Activated CD4-positive, CD25-positive, alpha-beta regulatory T cell treated with anti-CD3 and anti-CD28 coated beads, Interleukin-2, amount 50 U/mL, for 16 hours (primary cell): Measurements from ENCODE around the gene EXOC4.
"Not testable (repeated sequence)": the region's sequence is repeated elsewhere in the genome, so short reads cannot be mapped to it uniquely, and the experiment has no call there.

ENCODE experiments used
- DNase-seq: peaks from one replicate; pipeline ENCODE4 v3.0.0-alpha.2; 2020; ENCODE audit warnings: low read depth, low spot score

Gene EXOC4

DNA sequence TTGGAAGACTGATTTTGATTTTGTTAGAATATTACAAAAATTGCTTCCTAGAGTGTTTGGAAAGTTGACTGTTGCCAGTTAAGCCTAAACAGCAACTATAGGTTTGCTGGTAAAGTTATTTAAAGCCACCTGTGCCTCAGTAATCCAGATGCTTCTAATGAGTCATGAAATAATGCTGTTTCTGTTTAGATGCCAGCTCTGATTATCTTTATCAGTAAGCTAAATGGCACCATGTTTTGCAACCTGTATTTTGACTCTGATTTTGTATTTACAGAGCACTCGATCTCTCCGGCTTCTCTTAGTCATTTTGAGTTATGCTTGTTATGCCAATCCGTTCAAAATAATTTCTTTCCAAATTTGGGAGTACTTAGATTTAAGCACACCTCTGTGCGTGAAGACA, 366.1 kb downstream of the EXOC4 start:
- no peak for DNase-seq

DNA sequence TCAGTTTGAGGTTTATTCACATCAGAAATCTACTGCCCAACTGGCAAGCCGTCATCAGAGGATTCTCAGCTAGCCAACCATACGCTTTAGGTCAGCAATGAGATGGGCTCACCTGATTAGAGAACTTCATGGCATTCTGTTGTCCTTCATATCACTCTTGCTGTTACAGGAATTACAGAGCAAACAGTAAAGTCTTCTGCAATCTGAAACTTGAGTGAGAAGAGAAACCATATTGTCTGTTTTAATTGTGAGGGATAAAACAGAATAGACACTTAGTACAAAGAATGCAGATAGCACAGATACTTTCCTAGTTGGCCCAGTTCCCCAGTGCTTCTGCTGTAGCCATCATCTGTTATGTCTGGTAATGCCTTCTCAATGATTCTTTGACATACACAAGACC, 366.6 kb downstream of the EXOC4 start:
- no peak for DNase-seq

DNA sequence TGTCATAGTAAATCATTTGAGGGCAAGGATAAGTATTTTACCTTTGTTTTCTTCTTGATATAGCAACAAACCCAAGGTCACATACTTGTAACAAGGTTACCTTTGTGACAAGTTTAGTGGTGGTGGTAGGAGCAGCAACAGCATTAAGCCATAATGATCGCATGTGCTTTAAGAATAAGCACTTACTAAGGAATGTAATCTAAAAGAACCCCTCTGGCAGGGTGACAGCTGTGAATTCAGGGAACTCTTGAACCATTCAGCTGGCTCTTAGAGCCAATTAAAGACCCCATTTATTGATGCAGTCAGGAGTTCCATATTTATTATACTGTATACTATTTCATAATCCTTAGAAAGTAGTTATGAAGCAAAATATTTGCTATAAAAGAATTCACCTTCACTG, 370.8 kb downstream of the EXOC4 start:
- no peak for DNase-seq

DNA sequence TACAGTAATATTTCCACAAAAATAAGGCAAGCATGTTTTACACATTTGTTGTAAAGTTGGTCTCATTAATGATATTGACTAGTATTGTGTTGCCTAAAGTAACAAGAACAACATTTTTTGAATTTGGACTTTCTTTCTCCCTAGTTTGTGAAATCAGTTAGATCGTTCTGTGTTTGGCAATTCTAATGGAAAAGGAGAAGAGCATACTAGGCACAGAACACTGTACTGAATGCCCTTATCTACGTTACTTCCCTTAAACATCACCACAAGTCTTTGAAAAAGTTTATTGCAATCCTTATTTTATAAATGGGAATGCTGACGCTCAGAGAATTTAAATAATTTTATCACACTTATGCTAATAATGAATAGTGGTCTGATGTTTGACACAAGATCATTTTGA, 372.2 kb downstream of the EXOC4 start:
- DNase-seq, result no peak

DNA sequence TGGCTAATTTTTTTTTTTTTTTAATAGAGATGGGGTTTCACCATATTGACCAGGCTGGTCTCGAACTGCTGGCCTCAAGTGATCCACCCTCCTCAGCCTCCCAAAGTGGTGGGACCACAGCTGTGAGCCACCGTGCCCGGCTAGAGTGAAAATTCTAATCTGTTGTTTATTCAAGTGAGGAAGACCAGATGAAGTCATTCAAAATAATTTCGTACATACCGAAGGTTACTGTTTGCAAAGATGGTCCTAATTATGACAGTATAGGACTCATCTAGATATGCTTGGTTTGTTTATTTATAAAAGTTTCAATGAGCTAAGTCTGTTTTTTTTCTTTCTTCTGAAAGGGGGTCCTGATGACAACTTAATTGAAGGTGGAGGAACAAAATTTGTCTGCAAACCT, 376.8 kb downstream of the EXOC4 start:
- DNase-seq, result no peak

DNA sequence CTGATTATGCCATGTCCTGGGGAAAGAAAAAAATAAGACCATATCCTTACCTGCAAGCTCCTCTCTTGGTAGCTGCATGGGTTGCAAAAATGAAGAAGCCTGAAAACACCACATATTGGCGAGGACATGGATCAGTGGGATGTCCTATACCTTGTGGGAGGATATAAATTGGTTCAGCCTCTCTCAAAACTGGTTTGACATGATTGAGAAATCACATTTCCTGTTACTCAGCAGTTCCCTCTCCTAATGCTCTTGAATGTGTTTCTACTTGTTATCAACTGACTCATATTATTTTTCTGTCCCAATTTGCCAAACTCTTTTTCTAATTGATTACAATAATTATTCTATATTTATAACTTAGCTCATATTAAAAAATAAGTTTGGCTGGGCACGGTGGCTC, 380.2 kb downstream of the EXOC4 start:
- no peak for DNase-seq

DNA sequence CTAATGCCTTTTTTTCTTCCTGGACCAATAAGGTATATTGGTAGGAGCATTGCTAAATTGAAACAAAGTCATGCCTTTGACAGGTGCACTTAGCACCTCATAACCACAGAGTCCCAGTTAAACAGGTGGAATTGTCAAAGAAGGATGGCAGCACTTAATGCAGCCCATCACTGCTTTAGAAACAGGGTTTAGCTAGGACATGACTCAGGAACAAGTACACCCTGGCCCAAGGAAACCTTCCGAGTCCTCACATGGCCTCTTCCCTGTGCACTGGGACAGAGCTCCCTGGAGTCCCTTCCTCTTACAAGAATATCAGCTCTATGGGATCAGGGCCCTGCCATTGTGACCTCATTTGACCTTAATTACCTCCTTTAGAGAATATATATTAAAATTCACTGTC, 382.7 kb downstream of the EXOC4 start:
- no peak for DNase-seq

DNA sequence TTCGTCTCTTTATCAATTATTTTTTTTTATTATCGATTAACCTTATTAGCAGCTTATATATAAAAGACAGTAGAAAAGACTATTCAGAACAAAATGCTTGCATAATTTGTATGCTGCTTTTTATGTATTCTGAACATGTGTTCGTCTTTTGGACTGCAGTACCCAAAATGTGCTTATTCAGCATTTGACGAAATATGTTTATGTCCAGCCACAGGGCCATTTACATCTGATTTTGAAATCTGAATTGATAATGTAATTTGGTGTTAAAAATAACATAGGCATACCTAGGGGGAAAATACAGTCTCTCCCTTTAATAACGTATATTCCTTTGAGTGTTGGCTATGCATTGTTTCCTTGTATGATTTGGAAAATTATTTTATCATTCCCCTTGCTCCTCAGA, 386.0 kb downstream of the EXOC4 start:
- no peak for DNase-seq

DNA sequence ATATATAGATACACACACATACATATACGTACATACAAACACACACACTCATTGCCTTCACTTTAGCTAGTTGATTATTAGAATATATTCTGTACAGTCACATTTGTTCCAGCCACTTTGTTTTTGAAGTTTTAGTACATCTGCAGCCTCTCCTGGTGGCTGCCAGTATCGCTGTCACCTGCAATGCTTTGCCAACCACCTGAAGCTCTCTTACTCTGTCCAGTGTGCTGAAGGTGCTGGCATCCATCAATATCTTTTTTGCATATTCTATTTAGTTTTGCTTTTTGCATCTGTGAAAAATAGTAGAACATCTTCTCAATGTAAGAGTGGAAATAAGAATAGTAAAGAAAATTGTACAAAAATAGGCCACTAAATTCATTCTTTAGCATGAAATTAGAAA, 388.6 kb downstream of the EXOC4 start:
- DNase-seq, result no peak

DNA sequence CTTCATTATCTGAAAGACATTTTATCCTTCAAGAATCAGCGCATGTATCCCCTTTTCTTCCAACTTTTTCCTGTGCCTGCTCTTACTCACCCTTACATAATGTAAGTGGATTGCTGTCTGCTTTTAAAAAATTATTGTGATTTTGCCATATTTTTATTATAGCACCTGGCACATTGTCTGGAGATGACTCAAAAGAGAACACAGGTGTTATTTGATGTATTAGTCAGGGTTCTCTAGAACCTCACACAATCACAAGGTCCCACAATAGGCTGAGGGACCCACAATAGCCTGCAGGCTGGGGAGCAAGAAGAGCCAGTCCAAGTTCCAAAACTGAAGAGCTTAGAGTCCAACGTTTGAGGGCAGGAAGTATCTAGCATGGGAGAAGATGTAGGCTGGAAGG, 390.0 kb downstream of the EXOC4 start:
- no peak for DNase-seq

DNA sequence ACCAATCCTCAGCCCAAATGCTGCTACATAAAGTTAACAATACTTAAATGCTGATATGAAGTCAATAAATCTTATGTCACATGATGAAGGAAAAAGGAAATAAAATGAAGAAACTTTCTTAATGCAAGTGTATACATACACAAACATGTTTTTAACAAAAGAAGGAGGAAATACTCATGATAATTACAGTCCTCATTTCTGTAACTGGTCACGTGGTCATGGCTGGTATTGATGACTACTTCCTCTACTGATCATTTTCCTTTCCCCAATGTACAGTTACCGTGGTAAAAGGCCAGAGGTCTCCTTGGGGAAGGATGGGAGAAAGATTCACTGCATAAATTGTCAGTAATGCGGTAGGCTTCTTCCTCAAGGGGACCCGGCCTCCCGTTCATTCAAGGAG, 390.8 kb downstream of the EXOC4 start:
- DNase-seq, result not testable (repeated sequence)

DNA sequence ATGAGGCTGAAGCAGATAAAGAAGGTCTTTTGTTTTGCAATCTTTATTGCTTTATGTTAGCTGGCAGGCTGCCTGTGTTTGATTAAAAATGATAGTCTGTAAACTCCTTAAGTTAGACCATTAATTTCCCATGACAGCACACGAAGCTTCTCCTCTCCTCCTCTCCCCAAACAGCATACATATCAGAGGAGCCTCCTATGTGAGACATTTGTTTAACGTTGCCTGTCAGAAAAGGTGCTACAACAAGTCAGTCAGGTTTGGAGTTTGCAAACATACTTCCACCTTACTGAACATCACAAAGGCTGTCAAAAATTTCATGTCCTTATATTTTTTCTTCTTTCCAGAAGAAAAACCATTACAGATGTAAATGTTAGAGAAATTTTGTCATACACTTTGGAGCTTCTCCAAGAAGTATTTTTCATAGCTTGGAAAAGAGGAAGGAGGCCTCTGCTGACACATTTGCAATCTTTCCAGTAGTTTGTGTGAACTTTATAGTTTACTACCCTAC, 393.1 kb downstream of the EXOC4 start:
- DNase-seq, result no peak

DNA sequence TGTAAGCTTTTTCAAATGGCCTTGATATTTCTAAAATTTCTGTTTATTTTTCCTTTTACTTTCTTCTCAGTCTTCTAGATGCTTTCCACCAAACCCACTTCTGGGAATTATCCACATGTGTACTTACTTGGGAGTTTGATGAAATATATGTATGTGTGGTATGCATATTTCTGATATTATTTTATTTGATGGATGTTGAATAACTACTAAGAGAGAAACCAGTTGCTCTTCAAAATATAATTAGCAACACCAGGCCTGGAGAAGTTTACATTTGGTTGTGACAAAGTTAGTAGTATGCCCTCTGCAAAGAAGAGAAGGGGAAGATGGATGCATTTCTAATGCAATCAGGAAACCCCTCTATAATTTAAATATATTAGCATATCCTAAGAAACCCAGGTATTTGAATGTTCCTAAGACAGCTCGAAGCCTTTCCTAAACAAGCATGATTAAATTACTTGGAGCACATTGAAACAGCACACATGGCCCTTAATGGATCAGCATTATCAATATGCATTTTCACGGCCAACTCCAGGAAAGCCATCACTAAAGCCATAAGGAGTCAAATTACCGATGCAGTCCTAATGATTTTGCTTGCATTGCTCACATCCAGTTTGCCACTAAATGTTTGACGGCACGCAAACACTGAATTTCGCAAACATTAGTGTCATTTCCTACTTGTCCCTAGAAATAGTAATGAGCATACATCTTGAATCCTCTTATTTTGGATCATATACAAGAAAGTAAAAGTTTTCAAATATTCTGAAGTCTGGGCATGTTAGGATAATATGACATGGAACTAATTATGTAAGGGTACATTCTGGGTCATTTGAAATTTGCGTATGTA, 393.8 kb downstream of the EXOC4 start:
- DNase-seq, result no peak

DNA sequence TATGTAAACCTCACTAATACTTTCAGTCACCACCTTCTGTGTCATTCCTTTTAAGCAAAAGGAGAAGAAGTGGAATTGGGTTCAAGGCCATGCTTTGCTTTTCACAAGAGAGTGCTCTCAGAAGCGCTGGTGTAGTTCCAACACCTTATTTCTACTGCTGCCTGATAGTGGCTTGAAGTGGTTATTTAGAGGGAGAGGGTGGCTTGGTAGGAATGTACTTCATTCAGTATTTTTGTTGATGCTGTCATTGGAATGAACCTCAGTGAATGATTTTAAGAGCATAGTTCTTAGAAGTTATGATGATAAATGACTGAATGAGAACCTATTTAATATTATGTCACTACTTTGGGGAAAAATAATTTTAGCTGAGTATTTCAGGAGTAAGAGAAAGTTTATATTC, 396.7 kb downstream of the EXOC4 start:
- no peak for DNase-seq

DNA sequence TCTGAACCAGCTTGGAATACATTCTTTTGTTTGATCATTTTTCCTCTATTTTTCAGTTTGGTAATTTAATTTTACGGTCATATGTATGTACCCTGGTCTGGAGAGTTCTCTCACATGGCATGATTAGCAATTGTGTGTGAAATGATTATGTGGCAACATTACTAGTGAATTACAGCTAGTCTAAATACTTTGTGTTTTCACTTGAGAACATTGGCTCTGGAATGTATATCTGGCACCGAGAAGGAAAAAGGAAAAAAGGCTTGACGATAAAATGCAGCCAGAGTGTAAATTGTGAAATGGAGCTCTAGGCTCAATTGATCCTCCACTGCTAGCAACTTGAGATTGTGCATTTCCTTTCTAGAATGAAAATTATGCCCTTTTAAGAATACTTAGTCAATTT, 397.2 kb downstream of the EXOC4 start:
- DNase-seq, result no peak

DNA sequence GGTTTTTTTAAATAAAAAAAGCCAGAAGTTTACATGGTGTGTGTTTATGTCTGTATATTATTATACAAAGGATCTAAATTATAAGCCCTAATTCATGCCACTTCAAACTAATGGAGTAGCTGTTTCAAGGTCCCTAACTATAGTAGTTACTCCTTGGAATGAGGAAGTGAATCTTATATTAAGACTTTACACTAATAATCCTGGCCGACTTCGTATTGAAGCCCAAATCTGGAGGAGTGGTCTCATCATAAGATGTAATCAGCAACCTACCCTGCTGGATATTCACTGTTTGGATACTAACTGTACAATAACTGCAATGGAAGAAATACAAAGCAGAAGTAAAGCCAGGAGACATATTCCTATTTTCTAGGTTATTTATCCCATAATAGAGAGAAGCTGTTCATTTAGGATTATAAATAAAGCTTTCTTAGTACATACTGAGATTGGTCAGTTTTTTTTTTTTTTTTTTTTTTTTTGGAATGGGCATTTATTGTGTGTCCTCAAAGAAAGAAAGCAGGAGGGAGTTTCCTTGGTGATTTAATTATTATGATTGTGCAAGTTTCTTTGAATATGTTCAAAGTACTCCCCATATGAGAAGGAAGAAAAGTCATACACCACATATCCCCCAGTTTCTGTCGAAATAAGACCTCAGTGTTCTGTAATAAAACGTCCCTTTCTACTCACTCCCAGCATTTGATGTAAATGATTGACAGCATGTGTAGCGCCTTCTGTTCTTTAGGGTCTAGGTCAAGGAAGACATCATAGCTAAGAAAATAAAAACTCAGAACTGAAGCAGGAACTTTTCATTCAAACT, 397.8 kb downstream of the EXOC4 start:
- no peak for DNase-seq

DNA sequence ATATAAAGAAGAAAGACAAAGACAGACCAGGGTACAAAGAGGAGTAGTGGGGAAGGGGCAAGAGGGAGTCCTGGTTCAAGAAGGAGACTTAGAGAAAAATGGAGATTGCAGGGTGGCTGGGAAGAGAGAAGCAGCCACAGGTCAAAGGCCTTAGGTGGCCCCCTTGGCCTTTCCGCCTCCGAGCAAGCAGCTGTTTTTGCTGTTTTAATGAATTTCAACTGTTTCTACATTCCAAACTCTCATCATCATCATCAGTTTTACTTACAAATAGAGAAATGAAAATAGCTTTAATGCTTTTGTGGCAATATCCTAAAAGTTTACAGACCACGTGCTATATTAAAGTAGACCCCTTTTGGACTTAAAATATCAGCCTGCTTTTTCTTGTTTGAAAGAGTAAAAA, 399.7 kb downstream of the EXOC4 start:
- DNase-seq, result no peak

DNA sequence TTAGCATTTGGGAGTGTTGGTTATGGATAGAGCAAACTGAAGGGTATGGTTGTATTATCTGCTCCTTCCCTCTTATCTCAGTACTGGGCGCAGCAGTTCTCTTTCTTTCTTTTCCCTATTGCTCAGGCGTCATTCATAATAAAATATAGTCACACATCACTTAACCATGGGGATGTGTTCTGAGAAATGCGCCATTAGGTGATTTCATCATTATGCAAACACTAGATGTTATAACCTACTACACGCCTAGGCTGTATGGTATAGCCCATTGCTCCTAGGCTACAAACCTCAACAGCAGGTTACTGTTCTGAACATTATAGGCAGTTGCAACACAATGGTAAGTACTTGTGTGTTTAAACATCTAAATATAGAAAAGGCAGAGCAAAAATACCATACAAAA, 401.7 kb downstream of the EXOC4 start:
- no peak for DNase-seq

DNA sequence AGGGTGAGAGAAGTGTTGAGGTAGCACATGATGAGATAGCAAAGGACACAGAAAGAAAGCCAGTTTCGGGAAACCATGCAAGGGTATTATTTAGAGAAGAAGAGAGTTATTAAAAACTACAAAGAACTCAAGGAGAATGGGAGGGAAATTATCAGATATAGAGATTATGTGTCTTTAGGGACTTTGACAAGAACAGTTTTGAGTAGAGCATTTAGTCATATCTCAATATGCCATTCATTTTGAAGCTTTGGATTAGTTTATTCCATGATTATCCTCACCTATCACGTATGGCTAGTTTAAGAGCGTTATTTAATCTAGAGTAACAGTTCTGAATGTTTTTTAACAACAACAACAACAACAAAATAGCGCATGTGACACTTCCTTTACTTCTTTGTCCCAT, 409.4 kb downstream of the EXOC4 start:
- DNase-seq, result no peak

DNA sequence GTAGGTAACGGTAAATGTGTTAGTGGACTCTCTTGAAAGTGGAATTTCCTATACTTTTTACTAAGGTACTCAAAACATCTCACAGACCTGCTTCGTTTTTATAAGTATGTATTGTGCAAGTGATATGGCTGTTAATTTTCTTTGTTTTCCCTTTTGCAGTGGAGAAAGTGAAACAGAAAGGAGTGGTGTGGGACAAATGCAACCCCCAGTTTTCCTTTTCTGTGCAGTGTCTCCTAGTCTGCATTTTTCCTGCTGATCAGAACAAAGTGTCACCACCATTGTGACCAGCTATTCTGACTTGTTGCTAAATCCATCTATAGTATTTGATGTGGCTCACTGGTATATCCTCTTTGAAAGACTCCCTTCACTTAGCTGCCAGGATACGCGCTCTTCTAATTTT, 410.0 kb downstream of the EXOC4 start:
- DNase-seq, result no peak

DNA sequence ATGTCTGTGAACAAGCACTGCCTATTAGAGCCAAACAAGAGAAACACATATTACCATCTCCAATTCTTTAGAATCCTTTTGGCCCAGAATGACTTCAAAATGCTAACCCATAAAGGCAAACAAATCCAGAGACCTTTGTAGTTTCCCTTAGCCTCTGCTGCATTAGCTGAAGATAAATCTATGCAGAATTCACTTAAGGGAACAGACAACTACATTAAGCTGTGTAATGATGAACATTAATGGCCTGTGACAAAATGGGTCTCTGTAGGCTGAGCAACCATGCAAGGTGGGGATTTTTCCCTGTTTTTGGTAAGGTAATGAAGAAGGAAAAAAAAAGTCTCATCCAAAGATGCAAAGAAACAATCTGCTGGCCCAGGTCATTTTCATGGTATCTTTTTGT, 411.6 kb downstream of the EXOC4 start:
- DNase-seq, result no peak

DNA sequence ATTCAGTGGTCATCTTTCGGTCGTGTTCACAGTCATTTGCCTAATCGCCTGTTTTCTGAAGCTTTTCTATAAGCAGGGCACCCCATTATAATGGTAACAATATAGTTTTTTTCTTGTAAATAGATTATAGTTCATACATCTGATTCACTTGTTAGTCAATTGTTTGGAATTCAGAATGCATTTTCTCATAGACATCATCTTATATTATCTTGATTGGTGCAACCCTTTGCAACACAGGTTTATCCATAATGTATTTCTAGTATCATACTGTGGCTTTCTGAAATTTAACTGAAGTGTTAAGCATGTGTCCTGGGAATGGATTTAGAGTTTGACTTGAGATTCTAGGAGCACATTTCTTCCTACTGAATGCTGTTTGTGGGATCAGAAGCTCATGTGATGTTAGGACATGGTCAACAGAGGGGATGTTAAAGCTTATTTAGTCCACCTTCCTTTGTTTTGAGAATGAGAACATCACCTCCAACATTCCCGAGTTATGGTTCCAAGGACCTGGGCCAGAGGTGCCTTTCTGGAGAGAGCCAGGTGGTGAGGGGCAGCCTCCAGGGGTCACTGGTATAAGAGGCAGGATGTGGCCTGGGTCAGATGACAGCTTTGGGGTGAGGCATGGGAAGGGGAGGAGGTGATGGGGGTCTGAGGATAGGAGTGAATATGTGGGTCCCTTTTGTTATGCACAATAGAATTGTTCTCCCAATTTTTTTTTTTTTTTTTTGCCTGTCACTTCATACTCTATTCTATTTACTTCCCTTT, 415.6 kb downstream of the EXOC4 start:
- no peak for DNase-seq
